Inferior parietal cortex (tissue), 1 donor: ENCODE data around the gene KDSR.

Experiments
- DNase-seq: peaks from one replicate; pipeline ENCODE4 v3.0.0-alpha.2; 2016; ENCODE audit errors: extremely low spot score

The KDSR gene

DNA sequence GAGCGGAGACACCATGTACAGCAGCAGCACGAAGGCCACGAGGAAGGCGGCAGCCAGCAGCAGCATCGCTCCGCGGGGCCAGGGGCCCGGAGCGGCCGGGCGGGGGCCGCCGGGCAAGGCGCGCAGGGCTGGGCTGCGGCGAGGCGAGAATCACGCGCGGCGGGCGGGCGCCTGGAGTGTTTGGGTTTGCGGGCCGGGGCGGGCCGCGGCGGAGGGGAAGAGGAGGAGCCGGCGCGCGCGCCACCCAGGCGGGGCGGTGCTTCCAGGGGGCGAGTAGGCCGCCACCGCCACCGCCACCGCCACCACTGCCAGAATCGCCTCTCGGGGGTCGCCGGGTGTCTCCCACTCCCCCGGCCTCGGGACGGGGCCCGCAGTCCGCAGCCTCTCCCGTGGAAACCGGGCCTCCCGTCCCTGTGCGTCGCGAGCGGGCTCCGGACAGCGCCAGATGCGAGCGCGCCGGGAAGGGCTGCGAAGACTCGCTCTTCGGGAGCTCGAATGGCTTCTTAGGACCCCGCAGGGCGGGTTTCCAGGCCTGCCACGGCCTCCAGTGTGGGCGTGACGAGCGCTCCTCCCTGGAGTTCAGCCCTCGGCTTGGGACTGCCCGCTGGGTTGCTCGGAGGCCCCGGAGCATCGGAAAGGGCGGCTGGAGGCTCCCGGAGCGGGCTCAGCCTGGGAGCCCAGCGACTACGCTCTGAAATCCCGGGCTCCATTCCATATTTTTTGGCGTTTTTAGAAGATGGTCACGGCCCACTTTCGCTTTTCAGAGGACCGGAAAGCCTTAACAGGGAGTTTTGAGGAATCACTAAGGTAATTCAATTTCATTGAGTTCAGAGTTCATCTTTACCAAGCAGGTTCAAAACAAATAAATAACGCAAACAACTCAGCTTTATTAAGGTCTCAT, at the start of gene KDSR:
Gene KDSR, minus strand, starts transcription at position 154 of the 901 bp plus-strand sequence. Its CDS starts 88 bp downstream, at position 66.
- peak; percentile 91 for DNase-seq

DNA sequence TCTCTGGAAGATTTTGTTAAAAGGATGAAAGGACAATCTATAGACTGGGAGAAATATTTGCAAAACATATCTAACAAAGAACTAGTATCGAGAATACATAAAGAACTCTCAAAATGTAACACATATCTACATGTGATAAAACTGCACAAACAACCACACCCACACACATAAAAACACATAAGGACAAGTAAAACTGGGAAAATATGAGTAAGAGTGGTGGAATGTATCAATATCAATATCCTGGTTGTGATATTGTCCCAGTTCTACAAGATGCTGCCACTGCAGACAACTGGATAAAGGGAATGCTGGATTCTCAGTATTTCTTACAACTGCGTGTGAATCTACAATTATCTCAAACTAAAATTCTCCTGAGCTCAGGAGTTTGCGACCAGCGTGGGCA, 45.9 kb upstream of the KDSR start:
- DNase-seq: no peak

DNA sequence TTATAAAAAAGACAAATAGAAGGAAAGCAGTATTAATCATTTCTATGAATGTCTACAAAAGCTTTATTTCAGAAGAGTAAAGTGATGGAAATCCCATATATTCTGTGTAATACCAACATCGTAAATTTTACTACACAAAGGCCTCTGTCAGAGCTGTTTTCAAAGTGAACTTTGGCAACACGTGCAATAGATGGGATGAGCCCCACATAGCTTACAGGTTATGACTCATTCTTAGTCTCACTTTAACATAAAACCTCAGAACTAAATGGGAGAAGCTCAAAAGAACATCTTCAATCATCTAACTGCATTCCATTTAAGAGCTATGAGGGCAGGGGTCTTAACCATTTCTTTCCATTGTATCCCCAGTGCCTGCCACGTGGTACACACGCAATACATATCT, 43.8 kb upstream of the KDSR start:
- no peak for DNase-seq

DNA sequence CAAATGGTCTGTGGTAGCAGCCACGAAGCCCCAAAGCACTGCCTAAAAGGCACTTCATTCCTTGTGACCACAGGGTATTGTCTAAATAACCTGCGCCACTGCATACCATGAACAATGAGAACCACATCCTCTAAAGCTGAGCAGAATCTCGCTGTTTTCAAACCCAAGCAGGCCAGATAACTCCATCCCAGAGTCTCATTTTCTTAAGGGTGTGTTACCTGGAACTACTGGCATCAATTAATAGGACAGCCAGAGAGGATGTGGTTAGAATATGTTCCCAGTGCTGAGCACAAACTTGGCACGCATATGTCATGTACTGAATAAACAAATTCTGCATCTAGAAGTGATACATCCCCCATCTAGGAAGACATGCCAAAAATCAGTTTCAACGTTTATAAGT, 42.3 kb upstream of the KDSR start:
- DNase-seq: no peak

GRCh38 chr18:63407734-63408133, 40.7 kb upstream of the KDSR start:
- DNase-seq: no peak

DNA sequence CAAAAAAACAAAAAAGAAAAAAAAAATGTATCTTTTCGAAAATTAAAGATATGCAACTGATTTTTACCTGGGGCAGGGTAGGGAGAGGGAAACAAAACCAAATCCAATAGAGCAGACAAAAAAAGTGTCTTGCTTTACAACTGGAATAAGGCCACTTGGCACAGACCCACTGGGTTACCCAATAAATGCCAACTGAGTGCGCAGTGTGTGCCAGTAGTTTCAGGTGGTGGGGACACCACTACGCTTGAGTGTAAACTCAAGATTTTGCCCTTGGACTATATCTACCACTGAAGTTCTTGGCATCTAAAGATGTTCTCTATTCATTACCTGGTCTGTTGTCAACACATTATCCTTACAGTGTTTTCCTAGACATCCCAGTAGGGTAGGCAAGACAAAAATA, 39.0 kb upstream of the KDSR start:
- no peak for DNase-seq

DNA sequence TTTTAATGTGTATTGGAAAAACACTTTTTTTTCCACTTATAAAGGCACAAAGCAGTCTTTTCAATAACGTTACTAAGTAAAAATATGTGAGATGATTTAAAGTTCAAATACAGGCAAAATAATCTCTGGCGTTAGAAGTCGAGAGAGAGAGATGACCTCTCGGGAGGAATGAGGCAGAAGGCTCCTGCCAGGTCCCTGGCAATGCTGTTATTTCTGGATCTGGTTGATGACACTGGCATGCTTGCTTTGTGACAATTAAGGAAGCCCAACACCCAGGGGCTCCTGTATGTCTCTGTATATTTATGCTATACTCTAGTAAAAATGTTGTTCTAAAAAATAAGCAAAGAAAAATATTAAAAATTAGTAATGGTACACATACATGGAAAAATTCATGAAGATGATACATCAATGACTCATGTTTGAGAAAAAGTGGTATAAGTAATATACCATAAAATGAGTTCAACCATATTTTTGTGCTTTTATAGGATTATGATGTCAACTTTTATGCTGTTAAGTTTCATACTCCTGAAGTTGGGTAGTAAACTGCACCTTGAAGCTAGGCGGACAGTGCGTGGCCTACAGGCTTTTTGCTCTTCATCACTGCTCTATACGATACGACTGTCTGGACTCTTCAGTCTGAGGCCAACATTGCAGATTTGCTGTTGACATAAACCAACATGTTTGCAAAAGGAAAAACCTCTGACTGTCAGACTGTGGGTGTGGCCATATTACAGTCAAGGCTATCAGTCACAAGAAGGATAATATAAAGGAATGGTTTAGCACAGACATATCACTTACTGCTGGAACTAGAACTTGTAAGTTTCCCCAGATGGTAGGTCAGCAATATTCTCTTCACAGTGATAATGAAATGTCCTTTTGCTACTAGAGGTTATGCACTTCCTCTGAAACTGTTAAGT, 35.5 kb upstream of the KDSR start:
- DNase-seq: no peak

DNA sequence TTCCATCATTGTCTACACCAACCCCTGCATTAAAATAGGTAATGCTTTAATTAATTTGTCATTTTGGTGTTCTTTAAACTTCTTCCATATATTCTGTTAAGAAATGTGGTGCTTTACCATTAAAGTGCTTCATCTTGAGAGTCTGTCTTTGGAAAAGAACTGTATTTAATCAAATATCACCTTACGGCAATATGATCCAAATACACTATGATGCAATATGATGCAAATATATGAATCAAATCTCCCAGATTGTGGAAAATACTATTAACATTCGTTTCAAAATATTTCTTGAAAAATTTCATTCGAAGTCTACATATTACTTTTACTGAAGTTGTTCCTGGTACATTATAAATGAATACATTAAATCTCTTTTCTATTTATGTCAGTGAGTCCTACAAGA, 32.3 kb upstream of the KDSR start:
- DNase-seq: no peak

DNA sequence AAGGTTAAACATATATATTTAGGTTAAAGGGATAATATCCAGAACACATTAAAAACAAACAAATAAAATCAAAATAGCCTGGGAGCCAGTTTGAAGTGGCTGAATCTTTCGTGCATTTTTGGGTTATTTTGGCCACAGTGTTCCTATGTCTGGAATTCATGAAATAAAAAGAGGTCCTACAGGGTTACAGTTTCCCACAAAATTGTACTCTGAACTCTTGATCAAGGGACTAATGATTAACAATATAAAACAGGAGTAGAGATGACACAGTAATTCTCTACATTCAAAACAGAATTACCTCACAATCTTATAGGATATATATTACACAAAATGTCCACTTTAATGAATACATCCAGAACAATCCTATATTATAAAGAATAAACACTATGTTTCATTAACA, 30.3 kb upstream of the KDSR start:
- no peak for DNase-seq

GRCh38 chr18:63395503-63395902, 28.5 kb upstream of the KDSR start:
- DNase-seq: no peak

- DNase-seq: no peak
These were observed 27.9 kb upstream of the KDSR start for GRCh38 chr18:63394954-63395353.

GRCh38 chr18:63387861-63388260, 20.9 kb upstream of the KDSR start:
- DNase-seq: no peak

- no peak for DNase-seq
These were observed 15.8 kb upstream of the KDSR start for GRCh38 chr18:63382843-63383242.

DNA sequence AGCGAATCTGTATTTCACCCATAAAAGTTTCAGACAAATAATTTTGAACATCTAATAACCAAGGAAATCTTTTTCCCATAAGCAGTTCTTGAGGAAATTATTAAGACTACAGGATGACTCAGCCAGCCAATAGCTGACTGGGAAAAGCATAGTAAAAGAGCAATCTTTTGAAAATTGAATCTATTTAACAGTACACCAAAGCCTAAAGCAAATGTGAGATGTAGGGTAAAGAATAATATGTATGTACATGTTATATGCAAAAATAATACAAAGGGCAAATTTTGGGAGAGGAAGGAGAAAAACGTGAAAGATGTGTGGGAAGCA, 12.6 kb upstream of the KDSR start:
- no peak for DNase-seq

- no peak for DNase-seq
These were observed 12.1 kb upstream of the KDSR start for GRCh38 chr18:63378919-63379638.

DNA sequence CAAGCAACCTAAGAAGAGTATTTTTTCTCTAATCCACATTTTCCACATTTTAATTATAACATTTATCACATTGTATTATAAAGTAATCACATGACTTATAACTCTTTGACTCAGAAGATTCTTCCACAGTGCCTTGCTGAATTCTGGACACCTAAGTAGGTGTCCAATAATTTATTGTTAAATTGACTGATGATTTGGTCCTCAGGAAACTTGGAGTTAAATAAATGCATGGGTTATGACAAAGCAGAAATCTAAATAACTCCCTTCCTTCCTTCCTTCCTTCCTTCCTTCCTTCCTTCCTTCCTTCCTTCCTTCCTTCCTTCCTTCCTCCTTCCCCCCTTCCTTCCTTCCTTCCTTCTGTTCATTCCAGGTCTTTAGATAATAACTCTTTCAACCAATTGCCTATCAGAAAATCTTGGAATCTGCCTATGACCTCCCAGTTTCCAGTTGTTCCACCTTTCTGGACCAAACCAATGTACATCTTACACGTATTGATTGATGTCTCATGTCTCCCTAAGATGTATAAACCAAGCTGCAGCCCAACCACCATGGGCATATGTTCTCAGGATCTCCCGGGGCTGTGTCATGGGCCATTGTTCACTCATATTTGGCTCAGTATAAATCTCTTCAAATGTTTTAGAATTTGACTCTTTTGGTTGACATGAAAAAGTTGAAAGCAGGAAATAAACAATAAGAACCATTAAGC, 10.4 kb upstream of the KDSR start:
- no peak for DNase-seq

- DNase-seq: no peak
These were observed 9.5 kb upstream of the KDSR start for GRCh38 chr18:63376538-63376937.

DNA sequence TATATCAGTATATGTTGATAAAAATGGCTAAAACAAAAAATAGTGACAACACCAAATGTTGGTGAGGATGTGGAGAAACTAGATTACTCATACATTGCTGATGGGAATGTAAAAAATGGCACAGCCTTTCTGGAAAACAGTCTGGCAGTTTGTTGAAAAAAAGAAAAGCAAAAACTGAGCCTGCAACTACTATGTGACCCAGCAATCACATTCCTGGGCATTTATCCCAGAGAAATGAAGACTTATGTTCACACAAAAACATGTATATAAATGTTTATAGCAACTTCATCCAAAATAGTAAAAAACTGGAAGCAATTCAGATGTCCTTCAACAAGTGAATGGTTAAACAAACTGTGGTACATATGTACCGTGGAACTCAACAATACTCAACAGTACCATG, 7.5 kb upstream of the KDSR start:
- no peak for DNase-seq

DNA sequence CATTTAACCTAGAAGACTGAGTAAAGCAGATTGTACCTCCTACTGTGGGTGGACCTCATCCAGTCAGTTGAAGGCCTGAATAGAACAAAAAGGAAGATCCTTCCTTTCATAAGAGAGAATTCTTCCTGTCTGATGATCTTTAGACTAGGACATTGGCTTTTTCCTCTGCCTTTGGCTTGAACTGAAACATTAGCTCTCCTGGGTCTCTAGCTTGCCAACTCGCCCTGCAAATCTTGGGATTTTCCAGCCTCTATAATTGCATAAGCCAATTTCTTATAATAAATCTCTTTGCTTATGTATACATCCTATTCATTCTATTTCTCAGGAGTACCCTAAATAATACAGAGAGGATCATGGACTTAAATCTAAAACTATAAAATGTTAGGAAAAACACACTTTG, 6.2 kb upstream of the KDSR start:
- no peak for DNase-seq

GRCh38 chr18:63368611-63369010, 1.6 kb upstream of the KDSR start:
- DNase-seq: no peak

- DNase-seq: peak; percentile 33
These were observed 573 bp downstream of the KDSR start for GRCh38 chr18:63366213-63367052.
